BE2C (cell line): ENCODE data around the gene MAP2K5.

ENCODE experiments used
- DNase-seq: peaks from one replicate; pipeline ENCODE4 v3.0.0-alpha.2; 2020
- H3K27me3 ChIP-seq: fragments of 250-450 bp; sonication (Bioruptor Pico); 2 replicates; pipeline ENCODE4 v1.5.1; 2020; ENCODE audit warnings: mild to moderate bottlenecking
- H3K36me3 ChIP-seq: fragments of 250-450 bp; sonication (Bioruptor Pico); 2 replicates; pipeline ENCODE4 v1.5.1; 2020; ENCODE audit warnings: mild to moderate bottlenecking
- H3K4me1 ChIP-seq: fragments of 250-450 bp; sonication (Bioruptor Pico); 2 replicates; pipeline ENCODE4 v1.5.1; 2020
- H3K4me3 ChIP-seq: 2 replicates; pipeline ENCODE4 v1.5.1; 2011; ENCODE audit warnings: low read depth, low read length
- H3K9me3 ChIP-seq: fragments of 250-450 bp; sonication (Bioruptor Pico); 2 replicates; pipeline ENCODE4 v1.5.1; 2020
- CTCF ChIP-seq: IDR thresholded peaks from 2 replicates; pipeline ENCODE4 v1.5.1; 2012; ENCODE audit warnings: mild to moderate bottlenecking, low read depth, low read length

MAP2K5 gene

GRCh38 chr15:67803996-67804843, 261.7 kb downstream of the MAP2K5 start:
- DNase-seq: peak; percentile 60
- Histone ChIP-seq H3K4me1 (peaks cover 15% of the 10 kb centered on the region), H3K27me3 (peaks cover 35% of the 10 kb centered on the region), H3K4me3 (no peak overlapping the region), H3K36me3 (no peaks in the 10 kb centered on the region), H3K9me3 (no peaks in the 10 kb centered on the region)
- TF ChIP-seq CTCF: no peak

- H3K27me3 ChIP-seq: peaks cover 35% of the 10 kb centered on the region
- no peak for TF ChIP-seq CTCF
- H3K9me3 ChIP-seq: no peaks in the 10 kb centered on the region
- no peaks in the 10 kb centered on the region for H3K36me3 ChIP-seq
- H3K4me1 ChIP-seq: peaks cover 8% of the 10 kb centered on the region
- DNase-seq: no peak
- no peak overlapping the region for H3K4me3 ChIP-seq
Measured at GRCh38 chr15:67805008-67805665, 262.6 kb downstream of the MAP2K5 start.

GRCh38 chr15:67805666-67806516, 263.4 kb downstream of the MAP2K5 start:
- Histone ChIP-seq H3K36me3 (no peaks in the 10 kb centered on the region), H3K4me3 (no peak overlapping the region), H3K4me1 (peaks cover 4% of the 10 kb centered on the region; the same call in 1 of the 2 replicates)

GRCh38 chr15:67806536-67806935, 264.0 kb downstream of the MAP2K5 start:
- Histone ChIP-seq H3K4me3 (no peak overlapping the region), H3K36me3 (no peaks in the 10 kb centered on the region), H3K27me3 (peaks cover 32% of the 10 kb centered on the region), H3K9me3 (no peaks in the 10 kb centered on the region), H3K4me1 (peaks cover 4% of the 10 kb centered on the region; the same call in 1 of the 2 replicates)
- DNase-seq: no peak
- TF ChIP-seq CTCF: no peak

More at GRCh38 chr15:67805666-67806516, 263.4 kb downstream of the MAP2K5 start:
- no peak for TF ChIP-seq CTCF
- Histone ChIP-seq H3K9me3 (no peaks in the 10 kb centered on the region), H3K27me3 (peaks cover 34% of the 10 kb centered on the region)
- DNase-seq: no peak

GRCh38 chr15:67807141-67807540, 264.6 kb downstream of the MAP2K5 start:
- peaks cover 4% of the 10 kb centered on the region; the same call in 1 of the 2 replicates for H3K4me1 ChIP-seq
- no peak for DNase-seq
- no peaks in the 10 kb centered on the region for H3K36me3 ChIP-seq
- no peak for TF ChIP-seq CTCF
- H3K9me3 ChIP-seq: no peaks in the 10 kb centered on the region
- peaks cover 26% of the 10 kb centered on the region for H3K27me3 ChIP-seq
- no peak overlapping the region for H3K4me3 ChIP-seq
